NCI-H2171 treated with DMSO at 0.1 percent for 48 hours (cell line): ENCODE results near the gene ETV5.
"Not testable (repeated sequence)": the region's sequence is repeated elsewhere in the genome, so short reads cannot be mapped to it uniquely, and the experiment has no call there.

ENCODE experiments used
- DNase-seq: peaks from one replicate; lab custom pipeline; 2025; lab: John Stamatoyannopoulos, UW

Gene ETV5

DNA sequence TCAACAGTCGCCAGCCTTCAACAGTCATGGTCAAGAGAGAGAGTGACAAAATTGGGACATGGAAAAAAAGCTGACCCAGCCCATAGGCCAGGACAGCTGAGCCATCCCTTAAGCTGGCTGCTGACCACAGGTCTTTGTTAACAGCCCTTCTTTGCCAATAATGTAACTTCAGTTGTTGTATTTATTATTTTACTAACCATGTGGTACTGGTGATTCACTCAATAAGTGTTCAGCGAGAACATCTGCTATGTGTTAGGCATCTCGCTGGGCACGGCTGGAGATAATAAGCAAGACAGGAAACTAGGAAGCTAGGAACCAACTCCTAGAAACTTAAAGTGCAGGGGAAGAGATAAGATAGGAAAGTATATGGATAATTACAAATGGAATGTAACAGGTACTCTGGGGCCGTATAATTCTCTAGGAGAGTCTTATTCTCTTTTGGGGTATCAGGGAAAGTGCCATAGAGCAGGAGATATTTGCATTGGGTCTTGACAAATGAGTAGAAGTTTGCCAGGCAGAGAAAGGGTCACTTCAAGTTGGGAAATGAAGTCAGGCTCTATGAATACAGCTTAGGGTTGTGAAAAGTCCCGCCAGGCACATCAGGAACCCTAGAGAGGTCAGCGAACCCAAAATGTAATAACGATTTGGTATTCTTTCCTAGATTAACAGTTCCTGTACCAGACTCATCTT is 87.1 kb downstream of the ETV5 start:
- DNase-seq, result no peak

DNA sequence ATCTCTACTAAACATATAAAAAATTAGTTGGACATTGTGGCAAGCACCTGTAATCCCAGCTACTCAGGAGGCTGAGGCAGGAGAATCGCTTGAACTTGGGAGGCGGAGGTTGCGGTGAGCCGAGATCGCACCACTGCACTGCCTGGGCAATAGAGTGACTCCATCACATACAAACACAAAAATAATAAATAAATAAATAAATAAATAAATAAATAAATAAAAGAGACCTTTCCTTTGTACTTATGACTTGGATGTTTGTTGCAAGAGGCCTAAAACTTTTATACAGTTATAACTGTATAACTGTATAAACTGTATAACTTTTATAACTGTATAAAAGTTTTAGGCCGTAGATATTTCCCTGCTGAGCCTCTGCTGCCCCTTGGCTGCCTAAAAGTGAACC is 87.6 kb downstream of the ETV5 start:
- not testable (repeated sequence) for DNase-seq

DNA sequence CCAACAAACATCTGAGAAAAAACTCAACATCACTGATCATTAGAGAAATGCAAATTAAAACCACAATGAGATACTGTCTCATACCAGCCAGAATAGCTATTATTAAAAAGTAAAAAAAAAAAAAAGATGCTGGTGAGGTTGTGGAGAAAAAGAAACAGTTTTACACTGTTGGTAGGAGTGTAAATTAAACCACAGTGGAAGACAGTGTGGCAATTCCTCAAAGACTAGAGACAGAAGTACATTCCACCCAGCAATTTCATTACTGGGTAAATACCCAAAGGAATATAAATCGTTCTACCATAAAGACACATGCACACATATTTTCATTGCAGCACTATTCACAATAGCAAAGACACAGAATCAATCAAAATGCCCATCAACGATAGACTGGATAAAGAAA is 89.6 kb downstream of the ETV5 start:
- not testable (repeated sequence) for DNase-seq

DNA sequence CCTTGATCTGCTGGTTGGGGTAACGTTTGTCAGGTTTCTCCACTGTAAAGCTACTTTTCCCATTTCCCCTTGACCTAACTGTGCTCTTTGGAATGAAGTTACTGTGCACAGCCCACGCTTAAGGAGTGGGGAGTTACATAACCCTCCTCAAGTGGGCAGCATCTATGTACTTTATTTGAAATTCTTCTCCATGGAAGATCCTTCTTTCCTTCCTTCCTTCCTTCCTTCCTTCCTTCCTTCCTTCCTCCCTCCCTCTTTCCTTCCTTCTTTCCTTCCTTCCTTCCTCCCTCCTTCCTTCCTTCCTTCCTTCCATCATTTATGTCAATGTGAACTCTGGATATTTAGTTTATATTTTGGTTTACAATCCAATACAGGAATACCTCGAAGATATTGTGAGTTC is 94.0 kb downstream of the ETV5 start:
- DNase-seq, result no peak

DNA sequence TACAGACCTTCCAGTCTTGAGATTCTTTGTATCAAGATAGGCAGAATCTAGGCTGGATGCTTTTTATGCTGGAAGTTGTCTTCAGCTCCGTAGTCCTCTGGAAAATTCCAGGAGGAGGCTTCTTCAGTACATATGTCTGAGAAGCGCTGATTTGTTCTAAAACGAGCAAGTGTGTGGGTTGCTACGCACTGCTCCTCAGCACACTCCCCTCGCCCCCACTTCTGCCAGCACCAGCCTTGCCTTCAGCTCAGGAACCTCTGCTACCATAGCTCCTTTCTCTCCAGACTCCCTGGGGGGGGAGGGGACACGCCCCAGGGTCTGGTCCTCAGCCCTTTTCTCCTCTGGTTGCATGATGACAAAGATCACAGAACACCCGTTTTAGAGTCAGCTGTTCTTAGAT is 95.6 kb downstream of the ETV5 start:
- no peak for DNase-seq

DNA sequence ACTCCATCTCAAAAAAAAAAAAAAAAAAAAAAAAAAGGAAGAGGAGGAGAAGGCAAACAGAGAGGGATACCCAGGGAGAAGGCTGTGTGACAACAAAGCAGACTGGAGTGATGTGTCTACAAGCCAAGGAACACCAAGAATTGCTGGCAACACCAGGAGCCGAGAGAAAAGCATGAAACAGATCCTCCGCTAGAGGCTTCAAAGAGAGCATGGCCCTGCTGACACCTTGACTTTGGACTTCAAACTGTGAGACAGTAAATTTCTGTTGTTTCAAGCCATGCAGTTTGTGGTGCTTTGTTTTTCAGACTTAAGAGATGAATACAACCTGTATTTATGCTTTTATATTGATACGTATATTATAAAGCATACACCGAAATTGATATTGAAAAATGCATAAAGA is 96.8 kb downstream of the ETV5 start:
- DNase-seq, result no peak

DNA sequence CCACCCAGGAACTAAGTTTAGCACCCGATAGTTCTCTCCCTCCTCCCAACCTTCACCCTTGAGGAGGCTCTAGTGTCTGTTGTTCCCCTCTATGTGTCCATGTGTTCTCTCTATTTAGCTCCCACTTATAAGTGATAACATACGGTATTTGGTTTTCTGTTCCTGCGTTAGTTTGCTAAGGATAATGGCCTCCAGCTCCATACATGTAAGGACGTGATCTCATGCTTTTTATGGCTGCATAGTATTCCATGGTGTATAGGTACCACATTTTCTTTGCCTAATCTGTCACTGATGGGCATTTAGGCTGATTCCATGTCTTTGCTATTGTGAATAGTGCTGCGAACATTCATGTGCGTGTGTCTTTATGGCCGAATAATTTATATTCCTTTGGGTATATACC is 104.2 kb downstream of the ETV5 start:
- DNase-seq, result no peak

DNA sequence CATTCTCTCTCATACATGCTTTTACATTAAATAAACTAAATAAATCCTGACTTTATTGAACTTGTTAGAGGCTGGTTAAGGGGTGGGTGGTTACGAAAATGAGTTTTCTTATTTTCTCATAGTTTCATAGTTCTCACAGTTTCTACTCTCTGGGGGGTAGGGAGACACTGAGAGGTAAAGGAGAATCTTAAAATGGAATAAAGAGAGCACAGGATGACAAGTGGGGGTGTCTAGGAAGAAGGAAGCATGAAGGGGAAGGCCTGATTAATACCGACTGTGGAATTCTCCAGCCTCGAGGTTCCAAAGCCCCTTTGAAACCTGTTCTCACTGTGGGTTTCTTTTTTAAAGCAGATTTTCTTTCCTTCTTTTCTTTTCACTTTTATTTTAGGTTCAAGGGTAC is 104.7 kb downstream of the ETV5 start:
- DNase-seq, result no peak

DNA sequence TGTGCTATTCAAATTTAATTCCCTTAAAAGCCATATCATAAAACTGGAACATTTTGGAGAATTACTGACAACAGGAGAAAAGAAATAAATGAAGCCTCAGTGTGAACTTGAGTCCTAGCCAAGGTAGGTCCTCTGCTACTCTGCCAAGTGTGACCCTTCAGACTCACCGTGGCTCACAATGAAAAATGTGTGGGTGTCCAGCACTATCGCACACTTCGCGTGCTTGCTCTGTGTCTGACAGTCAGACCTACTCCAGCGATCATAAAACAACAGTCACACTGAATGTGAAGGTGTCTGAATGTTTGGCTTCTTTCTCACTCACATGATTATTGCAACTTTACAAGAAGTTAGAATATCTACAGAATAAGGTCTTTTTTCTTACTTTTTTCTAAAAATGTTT is 105.3 kb downstream of the ETV5 start:
- DNase-seq, result no peak

DNA sequence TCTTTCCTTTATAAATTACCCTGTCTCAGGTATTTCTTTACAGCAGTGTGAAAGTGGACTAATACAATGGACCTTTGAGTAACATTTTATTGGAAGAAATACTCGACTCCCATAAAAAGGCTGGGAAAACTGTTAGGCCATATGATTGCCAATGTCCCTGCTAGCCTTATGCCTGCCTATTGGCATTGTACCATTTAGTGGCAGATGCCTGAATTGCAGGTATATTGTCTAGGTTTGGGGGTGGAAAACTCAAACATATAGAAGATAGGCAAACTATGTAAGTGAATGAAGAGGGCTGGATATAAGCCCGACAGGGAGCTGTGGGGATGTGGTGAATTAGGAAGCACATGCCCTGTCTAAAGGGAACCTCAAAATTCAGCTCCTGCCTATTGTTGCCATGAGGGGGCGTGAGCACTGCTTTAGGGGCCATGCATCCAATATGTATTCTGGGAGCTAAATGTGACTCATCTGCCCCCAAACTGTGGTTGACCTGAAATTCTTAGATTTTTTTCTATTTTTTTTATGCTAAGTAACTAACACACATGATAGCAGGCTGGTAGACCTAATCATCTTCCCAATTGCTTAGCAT is 105.9 kb downstream of the ETV5 start:
- no peak for DNase-seq

DNA sequence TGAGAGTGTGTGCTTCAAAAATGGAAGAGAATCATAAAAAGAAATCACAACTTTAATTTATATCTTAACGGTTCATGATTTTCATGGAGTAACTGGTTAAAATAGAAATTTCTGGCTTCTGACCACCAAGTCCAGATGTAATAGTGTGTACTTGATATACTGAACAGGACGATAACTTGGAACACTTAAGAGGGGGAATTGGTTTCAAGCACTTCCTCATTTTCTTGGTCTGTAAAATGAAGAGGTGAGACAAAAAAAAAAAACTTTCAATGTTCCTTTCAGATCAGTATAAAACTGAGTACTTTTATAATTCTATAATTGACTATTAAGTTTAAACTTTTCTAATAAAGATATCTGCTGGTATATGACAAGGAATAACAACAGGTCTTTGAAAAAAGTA is 107.0 kb downstream of the ETV5 start:
- no peak for DNase-seq

DNA sequence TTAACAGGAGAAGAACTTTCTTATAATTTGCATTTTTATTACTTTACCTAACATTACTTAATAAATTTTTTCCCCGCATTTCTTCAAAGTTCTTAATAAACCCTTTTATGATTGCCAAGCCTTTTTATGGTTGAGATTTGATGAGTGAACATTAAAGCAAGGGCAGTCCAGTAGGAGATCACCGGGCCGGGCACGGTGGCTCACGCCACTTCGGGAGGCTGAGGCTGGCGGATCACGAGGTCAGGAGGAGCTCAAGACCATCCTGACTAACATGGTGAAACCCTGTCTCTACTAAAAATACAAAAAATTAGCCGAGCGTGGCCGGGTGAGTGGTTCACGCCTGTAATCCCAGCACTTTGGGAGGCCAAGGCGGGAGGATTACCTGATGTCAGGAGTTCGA is 109.7 kb downstream of the ETV5 start:
- no peak for DNase-seq

DNA sequence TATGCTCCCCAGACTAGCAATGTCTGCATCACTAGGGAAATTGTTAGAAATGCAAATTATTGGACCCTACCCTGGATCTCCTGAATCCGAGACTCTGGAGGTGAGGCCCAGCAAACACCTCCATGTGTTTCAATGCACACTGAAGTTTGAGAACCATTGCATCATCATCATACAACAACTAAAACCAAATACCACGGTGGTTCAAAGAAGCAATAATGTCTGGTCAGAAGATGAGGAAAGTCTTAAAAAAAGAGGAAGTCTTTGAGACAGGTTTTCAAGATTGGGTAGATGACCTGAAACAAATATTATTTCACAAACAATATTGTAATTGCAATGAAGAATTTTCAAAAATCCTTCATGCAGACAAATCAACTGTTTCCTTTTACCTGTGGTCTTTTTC is 110.8 kb downstream of the ETV5 start:
- DNase-seq, result no peak

DNA sequence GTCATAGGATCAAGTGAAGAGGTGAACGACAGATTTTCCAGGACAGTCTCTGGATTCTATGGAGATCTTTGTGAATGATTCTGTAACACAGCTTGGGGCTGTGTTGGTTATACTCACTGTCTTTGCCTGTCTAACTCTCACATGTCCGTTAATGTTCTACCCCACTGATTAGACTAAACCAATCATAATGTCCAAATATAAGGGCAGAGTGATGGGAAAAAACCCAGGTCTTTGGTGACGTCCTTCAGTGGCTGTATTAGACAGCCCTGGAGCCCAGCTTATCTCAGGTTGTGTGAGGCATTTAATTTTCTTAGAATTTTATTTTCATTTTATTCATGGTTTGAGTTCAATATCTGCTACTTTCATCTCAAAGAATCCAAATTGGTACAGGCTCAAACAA is 111.8 kb downstream of the ETV5 start:
- DNase-seq, result no peak
